Measurements from ENCODE around the gene CCDC88A.

Gene CCDC88A

DNA sequence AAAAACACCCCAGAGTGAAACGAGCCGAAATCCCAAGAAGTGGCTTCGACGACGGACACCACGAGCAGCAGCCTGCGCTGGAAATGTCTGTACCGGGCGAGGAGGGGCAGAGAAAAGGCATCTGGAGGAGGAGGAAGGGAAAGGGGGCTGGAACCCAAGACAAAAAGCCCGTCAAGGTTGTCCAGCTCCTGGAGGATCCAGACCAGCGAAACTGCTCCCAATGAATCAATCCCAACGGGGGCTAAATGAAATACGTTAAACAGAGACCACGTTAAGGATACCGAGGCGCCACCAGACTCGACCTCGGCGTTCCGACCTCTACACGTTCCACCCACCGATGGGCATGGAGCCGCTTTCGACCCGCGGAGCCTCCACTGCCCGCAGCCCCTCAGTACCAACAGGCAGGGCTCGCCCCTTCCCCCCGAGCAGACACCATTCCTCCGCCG, 400 bp downstream of the CCDC88A start:
- no peak for TF ChIP-seq CTCF (IDR thresholded peaks at IDR 0.05; ENCODE audit: unreplicated experiment in 3 of 3)
- Mint-ChIP-seq H3K4me1 (peaks cover 40% of the 10 kb centered on the region), H3K27me3 (ENCODE audit: low read depth) (no peaks in the 10 kb centered on the region), H3K36me3 (ENCODE audit: low read depth) (peaks cover 12% of the 10 kb centered on the region), H3K4me3 (peak overlapping the region; percentile 96 to 98 (median 98)), H3K9me3 (no peaks in the 10 kb centered on the region), H3K27ac (peak overlapping the region; percentile 91 to 99 (median 99))

GRCh38 chr2:55418512-55419232, 984 bp downstream of the CCDC88A start:
- H3K4me1 Mint-ChIP-seq, result peaks cover 40% of the 10 kb centered on the region
- H3K4me3 Mint-ChIP-seq, result peak overlapping the region; percentile 96 to 98 (median 98)
- H3K27me3 Mint-ChIP-seq (ENCODE audit: low read depth), result no peaks in the 10 kb centered on the region
- peak overlapping the region; percentile 91 to 99 (median 99) for H3K27ac Mint-ChIP-seq
- no peak for TF ChIP-seq CTCF (IDR thresholded peaks at IDR 0.05; ENCODE audit: unreplicated experiment in 3 of 3)
- peaks cover 13% of the 10 kb centered on the region for H3K36me3 Mint-ChIP-seq (ENCODE audit: low read depth)
- no peaks in the 10 kb centered on the region for H3K9me3 Mint-ChIP-seq

GRCh38 chr2:55418072-55418471, 1.6 kb downstream of the CCDC88A start:
- H3K36me3 Mint-ChIP-seq (ENCODE audit: low read depth), result peaks cover 18% of the 10 kb centered on the region
- peak overlapping the region; percentile 91 to 99 (median 99) for H3K27ac Mint-ChIP-seq
- H3K9me3 Mint-ChIP-seq, result no peaks in the 10 kb centered on the region
- no peak for TF ChIP-seq CTCF (IDR thresholded peaks at IDR 0.05; ENCODE audit: unreplicated experiment in 3 of 3)
- H3K27me3 Mint-ChIP-seq (ENCODE audit: low read depth), result no peaks in the 10 kb centered on the region
- H3K4me3 Mint-ChIP-seq, result peak overlapping the region; percentile 96 to 98 (median 98)
- peaks cover 40% of the 10 kb centered on the region for H3K4me1 Mint-ChIP-seq

GRCh38 chr2:55416786-55417568, 2.7 kb downstream of the CCDC88A start:
- Mint-ChIP-seq H3K36me3 (ENCODE audit: low read depth) (peaks cover 22% of the 10 kb centered on the region), H3K4me1 (peaks cover 30% of the 10 kb centered on the region), H3K27me3 (ENCODE audit: low read depth) (no peaks in the 10 kb centered on the region), H3K27ac (peak overlapping the region in 1 of 3 experiments; percentile 52), H3K9me3 (no peaks in the 10 kb centered on the region), H3K4me3 (peak overlapping the region in 2 of 3 experiments; percentile 43 to 96)
- no peak for TF ChIP-seq CTCF (IDR thresholded peaks at IDR 0.05; ENCODE audit: unreplicated experiment in 3 of 3)

- H3K27ac Mint-ChIP-seq, result peak overlapping the region in 1 of 3 experiments; percentile 31
- H3K4me3 Mint-ChIP-seq, result peak overlapping the region; percentile 19 to 64 (median 33)
- H3K27me3 Mint-ChIP-seq (ENCODE audit: low read depth), result no peaks in the 10 kb centered on the region
- no peaks in the 10 kb centered on the region for H3K9me3 Mint-ChIP-seq
- TF ChIP-seq CTCF (IDR thresholded peaks at IDR 0.05; ENCODE audit: unreplicated experiment in 3 of 3), result no peak
- H3K36me3 Mint-ChIP-seq (ENCODE audit: low read depth), result peaks cover 27% of the 10 kb centered on the region
- H3K4me1 Mint-ChIP-seq, result peaks cover 26% of the 10 kb centered on the region
Measured at GRCh38 chr2:55415300-55415699, 4.4 kb downstream of the CCDC88A start.

Measured in nephron (organoid).